WERI-Rb-1 (cell line): ENCODE measurements around the gene SOX8.

ENCODE experiments used
- DNase-seq: peaks from one replicate; pipeline ENCODE4 v3.0.0-alpha.2; 2020
- H3K27ac ChIP-seq: fragments of 250-450 bp; sonication (Bioruptor Pico); 2 replicates; pipeline ENCODE4 v1.5.1; 2020; ENCODE audit warnings: mild to moderate bottlenecking, moderate library complexity
- H3K27me3 ChIP-seq: fragments of 250-450 bp; sonication (Bioruptor Pico); 2 replicates; pipeline ENCODE4 v1.5.1; 2021; ENCODE audit warnings: mild to moderate bottlenecking, low read depth, moderate library complexity; ENCODE audit not compliant: insufficient read depth, severe bottlenecking
- H3K36me3 ChIP-seq: fragments of 250-450 bp; sonication (Bioruptor Pico); 2 replicates; pipeline ENCODE4 v1.5.1; 2020; ENCODE audit warnings: mild to moderate bottlenecking, moderate library complexity
- H3K4me3 ChIP-seq: 2 replicates; pipeline ENCODE4 v1.5.1; 2011; ENCODE audit warnings: low read depth, mild to moderate bottlenecking, control low read depth, low read length
- H3K9me3 ChIP-seq: fragments of 250-450 bp; sonication (Bioruptor Pico); 2 replicates; pipeline ENCODE4 v1.5.1; 2021; ENCODE audit warnings: mild to moderate bottlenecking, moderate library complexity; ENCODE audit not compliant: severe bottlenecking
- TF ChIP-seq, protein P1 (sequence below): IDR thresholded peaks from 2 replicates; pipeline ENCODE4 v1.5.1; 2011; ENCODE audit warnings: low read depth, mild to moderate bottlenecking, control low read depth, inconsistent platforms, low read length

SOX8 gene

DNA sequence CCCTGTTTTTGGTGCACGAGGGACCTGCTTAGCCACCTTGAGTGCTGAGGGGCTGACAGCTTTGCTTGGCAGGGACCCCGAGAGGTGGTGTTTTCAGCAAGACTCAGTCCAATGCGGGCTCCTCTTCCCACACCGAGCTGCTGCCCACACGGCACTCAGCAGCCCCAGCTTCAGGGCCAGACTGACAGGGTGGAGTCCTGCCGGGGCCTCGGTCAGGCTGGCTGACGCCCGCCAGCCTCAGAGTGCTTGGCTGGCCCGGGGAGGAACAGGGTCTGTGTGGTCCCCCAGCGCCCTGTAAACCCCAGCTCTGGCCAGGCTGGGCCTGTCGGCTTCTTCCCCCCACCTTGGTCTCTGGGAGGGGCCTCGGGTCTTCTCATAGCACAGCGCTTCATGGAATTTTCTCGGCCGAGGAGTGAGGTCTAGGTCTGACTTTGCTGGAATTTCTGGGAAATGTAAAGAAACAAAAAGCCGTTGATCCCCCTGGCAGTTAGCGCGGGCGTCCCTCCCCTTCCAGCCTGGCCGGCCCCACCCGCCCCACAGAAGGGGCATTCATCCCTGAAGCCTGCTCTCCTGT, 2.6 kb downstream of the SOX8 start:
- TF ChIP-seq, protein P1, sequence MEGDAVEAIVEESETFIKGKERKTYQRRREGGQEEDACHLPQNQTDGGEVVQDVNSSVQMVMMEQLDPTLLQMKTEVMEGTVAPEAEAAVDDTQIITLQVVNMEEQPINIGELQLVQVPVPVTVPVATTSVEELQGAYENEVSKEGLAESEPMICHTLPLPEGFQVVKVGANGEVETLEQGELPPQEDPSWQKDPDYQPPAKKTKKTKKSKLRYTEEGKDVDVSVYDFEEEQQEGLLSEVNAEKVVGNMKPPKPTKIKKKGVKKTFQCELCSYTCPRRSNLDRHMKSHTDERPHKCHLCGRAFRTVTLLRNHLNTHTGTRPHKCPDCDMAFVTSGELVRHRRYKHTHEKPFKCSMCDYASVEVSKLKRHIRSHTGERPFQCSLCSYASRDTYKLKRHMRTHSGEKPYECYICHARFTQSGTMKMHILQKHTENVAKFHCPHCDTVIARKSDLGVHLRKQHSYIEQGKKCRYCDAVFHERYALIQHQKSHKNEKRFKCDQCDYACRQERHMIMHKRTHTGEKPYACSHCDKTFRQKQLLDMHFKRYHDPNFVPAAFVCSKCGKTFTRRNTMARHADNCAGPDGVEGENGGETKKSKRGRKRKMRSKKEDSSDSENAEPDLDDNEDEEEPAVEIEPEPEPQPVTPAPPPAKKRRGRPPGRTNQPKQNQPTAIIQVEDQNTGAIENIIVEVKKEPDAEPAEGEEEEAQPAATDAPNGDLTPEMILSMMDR: no peak
- Histone ChIP-seq H3K27ac (no peak overlapping the region), H3K4me3 (no peak overlapping the region), H3K36me3 (no peaks in the 10 kb centered on the region), H3K9me3 (no peaks in the 10 kb centered on the region), H3K27me3 (peaks cover 13% of the 10 kb centered on the region)
- no peak for DNase-seq

DNA sequence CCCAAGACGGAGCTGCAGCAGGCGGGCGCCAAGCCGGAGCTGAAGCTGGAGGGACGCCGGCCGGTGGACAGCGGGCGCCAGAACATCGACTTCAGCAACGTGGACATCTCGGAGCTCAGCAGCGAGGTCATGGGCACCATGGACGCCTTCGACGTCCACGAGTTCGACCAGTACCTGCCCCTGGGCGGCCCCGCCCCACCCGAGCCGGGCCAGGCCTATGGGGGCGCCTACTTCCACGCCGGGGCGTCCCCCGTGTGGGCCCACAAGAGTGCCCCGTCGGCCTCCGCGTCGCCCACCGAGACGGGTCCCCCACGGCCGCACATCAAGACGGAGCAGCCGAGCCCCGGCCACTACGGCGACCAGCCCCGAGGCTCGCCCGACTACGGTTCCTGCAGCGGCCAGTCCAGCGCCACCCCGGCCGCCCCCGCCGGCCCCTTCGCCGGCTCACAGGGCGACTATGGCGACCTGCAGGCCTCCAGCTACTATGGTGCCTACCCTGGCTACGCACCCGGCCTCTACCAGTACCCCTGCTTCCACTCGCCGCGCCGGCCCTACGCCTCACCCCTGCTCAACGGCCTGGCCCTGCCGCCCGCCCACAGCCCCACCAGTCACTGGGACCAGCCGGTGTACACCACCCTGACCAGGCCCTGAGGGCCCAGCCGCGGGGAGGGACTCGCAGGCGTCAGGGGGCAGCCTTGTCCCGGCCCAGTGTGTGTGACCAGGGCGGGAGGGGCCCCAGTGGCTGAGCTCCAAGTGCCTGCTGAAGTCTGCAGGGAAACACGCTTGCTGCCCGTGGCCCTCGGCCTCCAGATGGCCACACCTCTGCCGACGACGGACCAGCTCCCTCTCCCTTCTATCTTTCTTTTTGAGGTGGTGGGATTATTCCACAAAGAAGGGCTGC, 3.4 kb downstream of the SOX8 start:
- peaks cover 13% of the 10 kb centered on the region for H3K27me3 ChIP-seq
- no peak for DNase-seq
- H3K9me3 ChIP-seq: no peaks in the 10 kb centered on the region
- H3K4me3 ChIP-seq: no peak overlapping the region
- TF ChIP-seq, protein P1: no peak
- H3K36me3 ChIP-seq: no peaks in the 10 kb centered on the region
- no peak overlapping the region for H3K27ac ChIP-seq

DNA sequence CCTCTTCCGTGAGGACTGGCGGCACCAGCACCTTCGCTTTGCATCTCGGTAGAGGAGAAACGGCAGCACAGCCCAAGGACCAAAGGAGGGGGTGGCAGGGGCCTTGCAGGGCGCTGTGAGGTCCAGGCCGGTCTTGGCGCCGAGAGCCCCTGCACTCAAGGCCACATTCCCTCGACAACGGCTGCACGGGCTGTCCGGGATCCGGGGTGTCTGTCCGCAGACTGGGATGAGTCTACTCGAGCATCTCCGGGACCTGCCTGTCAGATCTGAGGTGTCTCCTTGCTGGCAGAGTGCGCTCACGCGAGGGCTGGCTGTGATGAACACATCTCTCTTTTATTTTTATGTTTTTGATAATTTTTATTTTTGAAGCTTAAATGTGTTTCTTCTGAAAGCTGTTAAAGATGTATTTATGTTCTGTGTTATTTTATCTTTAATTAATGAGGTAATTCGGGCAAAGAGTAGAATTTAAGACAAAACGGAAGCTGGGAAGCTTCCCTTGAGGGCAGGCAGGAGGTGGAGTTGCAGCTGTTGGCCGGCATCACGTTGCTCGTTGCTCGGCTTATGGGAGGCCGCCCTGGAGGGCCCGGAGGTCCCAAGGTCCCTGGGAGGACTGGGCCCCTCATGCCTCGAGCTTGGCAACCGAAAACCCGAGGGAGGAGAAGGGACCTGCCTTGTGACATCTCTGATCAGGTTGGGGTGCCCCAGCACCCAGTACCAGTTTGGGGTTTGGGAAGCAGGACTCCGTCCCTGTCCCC, 4.3 kb downstream of the SOX8 start:
- Histone ChIP-seq H3K36me3 (no peaks in the 10 kb centered on the region), H3K27me3 (peaks cover 13% of the 10 kb centered on the region), H3K27ac (no peak overlapping the region), H3K9me3 (no peaks in the 10 kb centered on the region), H3K4me3 (no peak overlapping the region)
- no peak for DNase-seq
- TF ChIP-seq, protein P1: no peak

DNA sequence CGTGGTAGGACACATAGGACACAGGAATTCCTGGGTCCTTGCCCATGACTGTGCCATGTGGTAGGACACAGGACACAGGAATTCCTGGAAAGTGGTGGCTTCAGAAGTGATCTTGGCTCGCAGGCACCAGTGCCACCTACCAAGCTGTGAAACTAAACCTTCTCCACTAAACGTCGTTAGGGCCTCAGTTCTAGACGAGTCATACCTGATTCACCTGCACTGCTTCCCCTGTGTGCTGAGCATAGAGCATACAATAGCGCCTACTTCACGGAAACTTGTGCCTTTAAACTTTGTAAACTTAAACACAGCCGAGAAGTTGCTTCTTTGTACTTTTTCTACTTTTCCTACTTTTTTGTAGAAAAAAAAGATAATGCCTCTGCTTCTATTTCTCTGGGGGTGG, 4.8 kb downstream of the SOX8 start:
- H3K36me3 ChIP-seq: no peaks in the 10 kb centered on the region
- H3K27me3 ChIP-seq: peaks cover 13% of the 10 kb centered on the region
- no peaks in the 10 kb centered on the region for H3K9me3 ChIP-seq
- H3K27ac ChIP-seq: no peak overlapping the region
- TF ChIP-seq, protein P1: no peak
- no peak for DNase-seq
- H3K4me3 ChIP-seq: no peak overlapping the region

DNA sequence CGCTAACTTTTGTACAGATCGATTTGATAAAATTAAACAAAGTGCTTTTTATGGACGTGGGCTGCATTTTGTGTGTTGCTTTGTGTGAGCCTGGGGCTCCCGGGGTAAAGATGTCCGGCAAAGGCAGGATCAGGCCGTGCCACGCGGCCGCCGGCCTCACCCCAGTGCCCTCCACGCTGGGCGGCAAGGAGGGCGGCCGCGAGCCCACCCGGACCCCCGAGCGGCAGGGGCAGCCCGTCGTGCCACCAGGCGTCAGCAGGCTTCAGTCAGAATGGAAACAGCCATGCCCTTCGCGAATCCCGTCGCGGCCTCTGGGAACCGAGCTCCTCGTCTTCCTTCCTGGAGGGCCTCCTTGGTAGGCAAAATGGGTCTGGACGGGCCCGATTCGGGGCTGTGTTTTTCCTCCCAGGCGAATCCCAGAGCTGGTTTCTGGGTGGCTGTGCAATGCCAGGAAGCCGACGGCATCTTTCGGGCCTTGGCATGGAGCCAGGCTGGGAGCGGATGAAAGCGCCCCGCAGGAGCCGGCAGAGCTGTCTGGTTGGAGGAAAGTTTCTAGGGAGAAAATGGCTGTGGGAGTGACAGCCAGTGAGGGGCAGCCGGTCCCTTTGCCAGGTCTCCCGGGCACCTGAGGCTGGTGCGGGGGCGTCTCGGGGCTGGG, 5.5 kb downstream of the SOX8 start:
- no peak for DNase-seq
- H3K9me3 ChIP-seq: no peaks in the 10 kb centered on the region
- no peak overlapping the region for H3K27ac ChIP-seq
- no peaks in the 10 kb centered on the region for H3K36me3 ChIP-seq
- TF ChIP-seq, protein P1: no peak
- H3K4me3 ChIP-seq: no peak overlapping the region
- peaks cover 12% of the 10 kb centered on the region for H3K27me3 ChIP-seq
